GM18507 (cell line): ENCODE results near the gene MYO9A.

Experiments used
- DNase-seq: peaks from one replicate; pipeline ENCODE4 v3.0.0; 2011; ENCODE audit warnings: low read depth; ENCODE audit not compliant: insufficient read length; ENCODE audit errors: extremely low spot score
- FAIRE-seq: peaks from 2 replicates; lab custom pipeline; 2011; peaks lifted over from hg19 to GRCh38; lab: Jason Lieb, UNC

Gene MYO9A

DNA sequence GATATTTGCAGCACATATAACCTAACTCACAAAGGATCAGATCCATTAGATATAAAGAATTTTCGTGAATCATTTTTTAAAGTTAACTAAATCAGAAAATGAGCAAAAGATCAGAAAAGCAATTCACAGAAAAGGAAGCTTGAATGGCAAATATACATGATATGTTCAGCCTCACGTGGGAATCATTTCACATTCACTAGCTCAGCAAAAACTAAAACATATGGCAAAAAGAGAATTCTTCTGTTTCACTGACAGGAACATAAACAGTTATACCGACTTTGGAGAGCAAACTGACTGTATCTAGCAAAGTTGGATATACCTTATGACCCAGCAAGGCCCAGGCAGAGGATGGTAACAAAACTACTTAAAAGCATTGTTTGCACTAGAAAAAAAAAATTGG, 341.6 kb downstream of the MYO9A start:
- no peak for DNase-seq
- no peak for FAIRE-seq

GRCh38 chr15:71775856-71776255, 342.1 kb downstream of the MYO9A start:
- DNase-seq (no peak), FAIRE-seq (no peak)

DNA sequence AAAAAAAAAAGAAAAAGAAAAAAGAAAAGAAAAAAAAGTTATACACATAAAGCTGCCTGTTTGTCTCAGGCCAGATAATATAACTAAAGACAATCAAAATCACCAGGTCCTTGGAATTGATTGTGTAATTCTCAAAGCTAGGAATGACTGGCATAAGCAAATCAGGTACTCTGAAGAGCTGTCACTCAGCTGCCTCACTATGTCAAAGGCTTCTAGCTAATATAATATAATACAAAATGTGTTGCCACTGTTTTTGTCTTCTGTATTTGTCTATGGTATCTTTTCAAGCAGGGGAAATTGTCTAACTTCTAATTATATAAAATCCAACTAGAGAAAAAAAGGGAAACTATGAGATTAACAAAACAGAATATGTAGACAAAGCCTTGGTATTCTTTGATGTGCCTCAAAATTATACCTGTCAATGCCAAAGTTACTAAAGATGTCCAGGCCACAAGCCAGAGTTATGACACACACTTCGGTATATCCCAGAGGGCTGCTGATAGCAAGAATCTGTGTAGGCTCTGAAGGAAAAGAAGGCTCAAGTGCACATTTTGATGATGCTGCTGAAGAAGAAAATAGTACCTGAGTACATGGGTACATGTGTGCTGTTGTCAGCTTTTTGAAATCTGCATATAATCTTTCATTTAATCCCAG, 344.6 kb downstream of the MYO9A start:
- DNase-seq (no peak), FAIRE-seq (no peak)
